HG03039 (cell line): Measurements from ENCODE around the gene SAAL1.
A peak's percentile ranks its signal among the peaks of the same experiment; 100 is the strongest.
"Not testable (repeated sequence)": the region's sequence is repeated elsewhere in the genome, so short reads cannot be mapped to it uniquely, and the experiment has no call there.

Experiments
- ATAC-seq: cut with Tn5 transposase; IDR thresholded peaks from one replicate; pipeline ENCODE4 v1.9.1; 2021; ENCODE audit warnings: mild to moderate bottlenecking, moderate library complexity; ENCODE audit not compliant: unreplicated experiment

Gene SAAL1

DNA sequence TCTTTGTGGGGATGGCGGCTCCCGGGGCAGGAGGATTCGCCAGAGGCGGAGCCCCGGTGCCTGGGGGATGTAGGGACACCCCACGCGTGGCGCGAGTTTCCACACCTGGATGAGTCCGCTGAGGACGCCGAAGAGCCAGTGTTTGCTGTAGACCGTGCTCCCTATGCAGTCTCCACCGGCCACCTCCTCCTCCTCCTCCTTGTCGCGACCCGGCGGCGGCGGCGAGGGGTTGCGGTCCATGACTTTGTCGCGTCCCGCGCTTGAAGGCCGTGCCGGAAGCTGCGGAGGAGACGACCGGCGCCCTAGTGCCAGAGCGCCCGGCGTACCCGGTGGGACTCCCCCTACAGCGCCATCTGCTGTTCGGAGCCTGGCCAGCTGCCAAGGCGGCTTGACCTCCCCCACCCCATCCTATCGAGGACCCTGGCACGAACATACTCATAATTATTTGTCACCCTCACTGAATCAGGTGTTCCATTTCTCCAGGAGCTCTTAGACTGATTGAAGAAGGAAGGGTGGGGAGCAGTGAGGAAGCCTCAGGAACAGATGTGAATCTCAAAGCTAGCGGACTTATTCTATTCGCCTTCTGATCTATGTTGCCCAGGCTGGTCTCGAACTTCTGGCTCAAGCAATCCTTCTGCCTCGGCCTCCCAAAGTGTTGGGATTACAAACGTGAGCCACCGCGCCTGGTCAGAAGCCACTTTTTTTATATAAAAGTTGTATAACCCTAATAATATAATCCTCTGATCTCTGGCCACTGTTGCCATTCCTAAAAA, at the start of gene SAAL1:
Gene SAAL1, minus strand, starts transcription at position 281 of the 773 bp plus-strand sequence. Its CDS starts 41 bp downstream, at position 240.
- ATAC-seq, result peak; percentile 92

DNA sequence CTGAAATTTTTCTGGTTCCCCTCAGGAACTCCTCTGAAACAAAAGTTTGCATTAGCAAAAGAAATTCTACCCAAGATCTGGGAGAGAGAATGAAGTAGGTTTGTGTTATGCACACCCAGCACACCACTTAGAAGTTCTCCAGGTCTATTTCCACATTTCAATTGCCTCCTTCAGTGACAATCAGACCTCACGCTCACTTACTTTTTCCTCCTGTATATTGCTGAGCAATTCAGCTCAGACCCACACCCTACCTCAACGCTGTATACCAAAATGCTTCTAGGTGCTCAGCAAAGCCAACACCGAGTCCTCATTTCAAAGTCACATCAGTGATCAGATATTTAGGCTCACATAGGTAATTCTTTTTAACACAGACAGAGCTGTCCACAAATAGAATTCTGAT, 45.7 kb upstream of the SAAL1 start:
- no peak for ATAC-seq

GRCh38 chr11:18145837-18146236, 40.0 kb upstream of the SAAL1 start:
- ATAC-seq, result no peak

DNA sequence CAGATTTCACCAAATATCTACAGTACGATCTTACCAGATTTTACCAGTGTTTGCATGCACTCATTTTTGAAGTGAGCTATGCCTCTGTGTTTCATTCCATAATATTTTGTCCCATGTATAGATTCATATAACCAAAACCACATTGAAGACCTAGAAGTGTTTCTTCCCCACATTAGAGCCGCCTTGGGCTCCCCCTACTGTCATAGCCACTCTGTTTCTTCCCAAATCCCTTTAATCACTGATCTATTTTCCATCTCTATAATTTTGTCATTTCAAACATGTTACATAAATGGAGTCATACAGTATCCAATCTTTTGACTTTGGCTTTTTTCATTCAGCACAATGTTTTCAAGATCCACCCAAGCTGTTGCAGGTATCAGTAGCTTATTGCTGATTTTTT, 39.1 kb upstream of the SAAL1 start:
- no peak for ATAC-seq

DNA sequence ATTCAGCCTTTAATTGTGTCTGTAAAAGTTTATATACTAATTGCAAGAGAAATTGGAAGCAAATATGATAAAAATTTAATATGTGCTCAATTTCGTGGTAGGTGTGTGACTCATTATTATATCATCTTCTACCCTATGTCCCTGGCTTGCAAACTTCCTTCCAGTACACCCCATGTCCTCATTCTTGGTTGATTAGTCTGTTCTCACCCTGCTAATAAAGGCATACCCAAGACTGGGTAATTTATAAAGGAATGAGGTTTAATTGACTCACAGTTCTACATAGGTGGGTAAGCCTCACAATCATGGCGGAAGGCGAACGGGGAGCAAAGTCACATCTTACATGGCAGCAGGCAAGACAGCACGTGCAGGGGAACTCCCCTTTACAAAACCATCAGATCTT, 38.4 kb upstream of the SAAL1 start:
- no peak for ATAC-seq

DNA sequence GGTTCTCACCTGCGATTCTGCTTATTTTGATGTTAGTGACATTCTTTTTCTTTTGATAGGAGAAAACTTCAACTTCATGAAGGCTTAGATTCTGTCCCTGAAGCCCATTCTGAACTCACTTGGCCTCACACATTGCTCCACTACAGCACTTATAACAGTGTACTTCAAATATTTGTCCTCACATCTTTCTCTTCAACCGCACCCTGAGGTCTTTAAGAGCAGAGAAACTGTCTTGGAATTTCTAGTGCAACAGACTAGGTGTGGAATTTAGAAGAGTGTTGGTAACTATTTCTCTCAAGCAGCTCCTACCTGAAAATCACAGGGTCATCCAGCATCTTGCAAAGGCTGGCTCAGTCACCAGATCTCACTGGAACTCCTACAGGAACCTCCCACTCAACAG, 34.3 kb upstream of the SAAL1 start:
- ATAC-seq, result no peak

GRCh38 chr11:18137186-18137800, 31.4 kb upstream of the SAAL1 start:
- ATAC-seq, result no peak

- ATAC-seq, result no peak
These were observed 29.4 kb upstream of the SAAL1 start for GRCh38 chr11:18135308-18135707.

DNA sequence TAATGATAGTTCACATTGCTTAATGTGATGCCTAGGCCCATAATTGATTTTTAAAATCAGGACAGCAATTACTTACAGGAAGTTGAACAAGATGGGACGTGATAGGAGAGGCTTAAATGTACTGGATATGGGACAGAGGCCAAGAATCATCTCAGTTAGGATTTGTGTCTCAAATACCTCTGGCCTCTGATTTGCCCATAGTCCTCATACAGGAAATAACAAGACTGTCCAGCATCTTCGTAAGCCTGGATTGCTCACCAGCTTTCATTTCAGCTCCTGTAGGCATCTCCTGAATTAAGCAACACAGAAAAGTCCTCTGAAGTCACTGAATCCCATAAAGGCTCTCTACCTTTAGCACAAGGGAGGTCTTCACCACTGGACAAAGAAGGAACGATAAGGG, 26.5 kb upstream of the SAAL1 start, which contains the start of gene MRGPRX3:
Gene MRGPRX3, plus strand, starts transcription at position 231 of the 400 bp plus-strand sequence. CDS start 4,632 bp downstream, outside the sequence.
- ATAC-seq, result no peak

GRCh38 chr11:18131115-18131514, 25.2 kb upstream of the SAAL1 start:
- ATAC-seq, result not testable (repeated sequence)

DNA sequence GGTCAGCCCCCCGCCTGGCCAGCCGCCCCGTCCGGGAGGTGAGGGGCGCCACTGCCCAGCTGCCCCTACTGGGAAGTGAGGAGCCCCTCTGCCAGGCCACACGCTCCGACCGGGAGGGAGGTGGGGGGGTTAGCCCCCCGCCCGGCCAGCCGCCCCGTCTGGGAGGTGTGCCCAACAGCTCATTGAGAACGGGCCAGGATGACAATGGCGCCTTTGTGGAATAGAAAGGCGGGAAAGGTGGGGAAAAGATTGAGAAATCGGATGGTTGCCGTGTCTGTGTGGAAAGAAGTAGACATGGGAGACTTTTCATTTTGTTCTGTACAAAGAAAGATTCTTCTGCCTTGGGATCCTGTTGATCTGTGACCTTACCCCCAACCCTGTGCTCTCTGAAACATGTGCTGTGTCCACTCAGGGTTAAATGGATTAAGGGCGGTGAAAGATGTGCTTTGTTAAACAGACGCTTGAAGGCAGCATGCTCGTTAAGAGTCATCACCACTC, 15.5 kb upstream of the SAAL1 start:
- ATAC-seq, result not testable (repeated sequence)

DNA sequence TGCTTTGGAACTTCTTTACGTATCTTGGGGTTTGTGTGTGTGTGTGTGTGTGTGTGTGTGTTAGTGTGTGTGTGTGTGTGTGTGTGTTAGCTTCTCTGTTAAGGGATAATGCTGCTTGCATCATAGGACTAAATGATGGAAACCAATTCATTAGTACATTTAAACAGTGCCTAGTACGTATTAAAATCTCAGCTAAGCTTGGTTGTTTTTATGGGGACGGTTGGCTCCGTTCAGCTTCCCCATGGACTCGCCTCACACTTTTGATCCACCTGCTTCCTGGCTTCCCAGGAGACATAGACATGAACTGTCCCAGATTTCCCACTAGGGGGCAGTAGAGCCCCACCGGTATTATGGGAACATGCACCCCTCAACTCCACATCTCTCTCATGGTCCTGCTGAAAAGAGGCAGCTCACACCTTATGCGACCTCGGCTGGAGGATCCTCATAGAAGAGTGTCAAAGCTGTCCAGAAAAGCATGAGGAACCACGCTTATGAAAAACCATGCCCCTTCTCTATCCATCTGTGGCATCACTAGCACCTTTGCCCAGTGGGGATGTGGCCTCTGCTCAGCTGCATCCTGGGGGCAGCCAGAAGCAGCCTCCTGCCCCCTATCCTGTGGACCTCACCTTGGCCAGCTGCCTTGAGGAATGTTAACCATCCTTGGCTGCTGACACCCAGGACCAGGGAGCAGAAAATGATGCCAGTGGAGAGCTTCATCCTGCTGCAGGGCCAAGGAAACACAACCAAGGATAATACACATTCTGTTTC, 9.7 kb upstream of the SAAL1 start:
- peak; percentile 76 for ATAC-seq

GRCh38 chr11:18111005-18111404, 5.1 kb upstream of the SAAL1 start:
- no peak for ATAC-seq

- ATAC-seq, result no peak
These were observed 2.4 kb upstream of the SAAL1 start for GRCh38 chr11:18108254-18108653.

GRCh38 chr11:18106688-18107087, 806 bp upstream of the SAAL1 start:
- no peak for ATAC-seq

DNA sequence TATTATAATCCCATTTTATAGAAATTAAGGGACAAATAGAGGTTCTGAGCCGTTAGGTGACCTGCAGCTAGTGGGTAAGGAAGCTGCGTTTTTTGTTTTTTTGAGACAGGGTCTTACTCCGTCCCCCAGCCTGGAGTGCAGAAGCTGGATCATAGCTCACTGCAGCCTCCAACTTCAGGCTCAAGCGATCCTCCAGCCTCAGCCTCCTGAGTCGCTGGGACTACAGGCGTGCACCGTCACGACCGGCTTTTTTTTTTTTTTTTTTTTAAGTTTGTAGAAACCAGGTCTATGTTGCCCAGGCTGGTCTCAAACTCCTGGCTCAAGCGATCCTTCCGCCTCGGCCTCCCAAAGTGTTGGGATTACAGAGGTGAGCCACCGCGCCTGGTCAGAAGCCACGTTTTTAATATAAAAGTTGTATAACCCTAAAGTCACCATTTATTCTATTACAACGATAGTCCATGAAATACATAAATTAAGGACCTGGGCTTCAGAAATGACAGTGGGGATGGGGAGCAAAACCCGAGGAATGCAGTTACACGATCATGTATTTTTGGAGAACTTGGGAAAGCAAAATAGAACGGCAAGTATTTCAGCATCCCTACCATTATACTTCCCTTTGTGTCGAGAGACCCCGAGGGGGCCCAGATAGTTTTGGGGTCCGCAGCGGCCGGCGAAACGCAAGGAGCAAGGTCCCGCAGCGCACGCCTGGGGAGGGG, 638 bp downstream of the SAAL1 start:
- ATAC-seq, result no peak

GRCh38 chr11:18100926-18101656, 4.8 kb downstream of the SAAL1 start:
- ATAC-seq, result no peak

- no peak for ATAC-seq
These were observed 11.9 kb downstream of the SAAL1 start for GRCh38 chr11:18093959-18094358.

DNA sequence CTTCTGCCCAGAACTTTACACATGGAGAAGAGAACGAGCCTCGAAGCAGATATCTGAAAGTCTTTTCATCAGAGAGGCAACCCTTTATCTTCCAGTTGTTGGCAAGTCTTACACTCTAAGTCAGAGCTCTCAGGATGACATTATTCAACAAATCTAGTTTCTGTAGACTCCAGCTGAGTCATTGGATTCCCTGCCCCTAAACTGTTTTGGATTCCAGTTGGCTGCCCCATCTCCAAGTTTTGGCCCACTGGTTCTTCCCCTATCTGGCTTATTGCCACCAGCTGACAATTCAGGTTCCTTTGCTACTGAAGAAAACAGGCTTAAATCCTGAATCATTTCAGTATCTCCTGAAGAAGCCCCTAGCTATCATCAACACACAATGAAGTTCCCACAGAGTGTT, 14.2 kb downstream of the SAAL1 start:
- no peak for ATAC-seq

GRCh38 chr11:18088966-18089365, 16.9 kb downstream of the SAAL1 start:
- ATAC-seq, result no peak
